NCI-H2029 (cell line): Measurements from ENCODE around the gene SH3GLB1.

ENCODE experiments used
- DNase-seq: peaks from one replicate; lab custom pipeline; 2025; lab: John Stamatoyannopoulos, UW

SH3GLB1 gene

DNA sequence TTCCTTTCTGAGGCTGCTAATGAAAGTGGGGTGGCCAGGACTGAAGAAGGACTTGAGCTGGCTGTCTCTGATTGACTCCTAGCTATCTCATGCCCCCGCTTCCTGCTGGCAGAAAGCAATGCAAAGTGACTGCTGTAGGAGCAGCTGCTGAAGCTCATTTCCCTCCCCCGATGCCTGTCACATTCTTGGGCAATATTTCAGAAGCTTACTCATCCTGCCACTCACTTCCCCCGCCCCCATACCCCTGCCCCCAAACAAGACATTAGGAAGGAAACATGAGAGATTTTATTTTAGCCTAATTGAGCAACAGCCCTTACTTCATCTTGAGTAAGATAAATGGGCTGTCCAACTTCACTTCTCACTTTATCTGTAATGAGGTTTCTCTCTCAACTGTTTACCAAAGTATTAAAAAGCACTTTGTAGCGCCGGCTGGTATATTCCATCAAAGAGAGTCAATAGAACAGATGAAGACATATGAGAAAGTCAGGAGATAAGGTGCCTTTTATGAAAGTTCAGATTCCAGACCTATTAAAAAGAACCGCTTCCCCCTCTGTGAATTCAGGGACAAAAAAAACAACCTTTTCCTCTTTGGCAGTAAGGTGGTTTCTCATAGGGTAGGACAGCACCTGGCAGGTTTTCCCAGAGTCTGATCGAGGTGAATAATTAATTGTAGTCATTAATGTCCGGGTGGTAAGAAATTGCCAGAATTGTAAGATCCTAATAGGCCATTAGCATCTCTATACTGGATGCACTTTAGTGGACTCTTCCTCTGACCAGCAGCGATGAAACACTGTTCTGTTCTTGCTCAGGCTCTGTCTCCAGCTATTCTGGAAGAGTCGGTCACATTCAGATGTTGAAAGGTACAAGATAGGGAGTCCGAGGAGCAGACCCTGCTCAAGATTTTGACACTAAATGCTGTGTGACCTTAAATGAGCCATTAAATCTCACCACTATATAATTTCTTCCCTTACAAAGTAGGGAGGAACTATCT, 70.2 kb downstream of the SH3GLB1 start:
- DNase-seq, result peak; percentile 75

GRCh38 chr1:86775395-86775794, 71.0 kb downstream of the SH3GLB1 start:
- no peak for DNase-seq

GRCh38 chr1:86776108-86776507, 71.7 kb downstream of the SH3GLB1 start:
- no peak for DNase-seq

- no peak for DNase-seq
Measured at GRCh38 chr1:86778569-86779239, 74.3 kb downstream of the SH3GLB1 start.

DNA sequence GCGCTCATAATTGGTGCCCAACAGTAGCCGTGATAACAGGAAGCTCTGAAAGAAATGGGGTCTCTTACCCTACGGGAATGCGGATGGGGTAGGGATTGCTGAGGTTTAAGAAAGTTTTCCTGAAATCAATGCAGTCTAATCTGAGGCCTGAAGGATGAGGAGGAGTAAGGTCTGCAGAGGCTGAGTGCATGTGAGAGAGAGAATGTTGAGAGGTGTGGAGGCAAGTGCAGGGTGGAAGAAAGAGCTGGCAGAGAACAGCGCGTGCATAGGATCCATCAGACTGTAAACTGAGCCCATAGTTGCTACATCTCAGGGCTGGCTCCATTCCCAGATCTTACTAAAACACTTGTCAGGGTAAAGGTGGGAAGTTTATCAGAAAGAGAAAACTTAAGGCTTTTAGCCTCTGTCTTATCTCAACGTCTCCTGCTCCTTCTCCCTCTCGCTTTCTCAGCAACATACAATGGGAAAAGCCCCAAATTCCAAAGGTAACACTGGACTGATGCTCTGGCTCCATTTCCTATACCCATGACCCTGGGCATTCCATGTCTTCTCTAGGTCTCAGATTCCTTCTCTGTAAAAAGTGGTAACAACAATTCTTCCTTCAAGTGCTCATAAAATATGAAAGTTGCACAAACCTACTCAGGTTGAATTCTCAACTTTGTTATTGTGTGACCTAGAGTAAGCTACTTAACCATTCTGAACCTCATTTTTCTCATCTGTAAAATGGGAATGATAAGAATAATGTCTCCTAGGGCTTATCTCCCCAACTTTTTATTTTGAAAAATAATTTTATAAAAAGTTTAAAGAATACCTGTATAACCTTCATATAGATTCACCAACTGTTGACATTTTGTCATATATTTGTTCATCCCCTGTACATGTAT, 75.2 kb downstream of the SH3GLB1 start:
- DNase-seq, result peak; percentile 24

GRCh38 chr1:86782482-86782881, 78.1 kb downstream of the SH3GLB1 start:
- no peak for DNase-seq

GRCh38 chr1:86787621-86788020, 83.2 kb downstream of the SH3GLB1 start:
- DNase-seq, result no peak

DNA sequence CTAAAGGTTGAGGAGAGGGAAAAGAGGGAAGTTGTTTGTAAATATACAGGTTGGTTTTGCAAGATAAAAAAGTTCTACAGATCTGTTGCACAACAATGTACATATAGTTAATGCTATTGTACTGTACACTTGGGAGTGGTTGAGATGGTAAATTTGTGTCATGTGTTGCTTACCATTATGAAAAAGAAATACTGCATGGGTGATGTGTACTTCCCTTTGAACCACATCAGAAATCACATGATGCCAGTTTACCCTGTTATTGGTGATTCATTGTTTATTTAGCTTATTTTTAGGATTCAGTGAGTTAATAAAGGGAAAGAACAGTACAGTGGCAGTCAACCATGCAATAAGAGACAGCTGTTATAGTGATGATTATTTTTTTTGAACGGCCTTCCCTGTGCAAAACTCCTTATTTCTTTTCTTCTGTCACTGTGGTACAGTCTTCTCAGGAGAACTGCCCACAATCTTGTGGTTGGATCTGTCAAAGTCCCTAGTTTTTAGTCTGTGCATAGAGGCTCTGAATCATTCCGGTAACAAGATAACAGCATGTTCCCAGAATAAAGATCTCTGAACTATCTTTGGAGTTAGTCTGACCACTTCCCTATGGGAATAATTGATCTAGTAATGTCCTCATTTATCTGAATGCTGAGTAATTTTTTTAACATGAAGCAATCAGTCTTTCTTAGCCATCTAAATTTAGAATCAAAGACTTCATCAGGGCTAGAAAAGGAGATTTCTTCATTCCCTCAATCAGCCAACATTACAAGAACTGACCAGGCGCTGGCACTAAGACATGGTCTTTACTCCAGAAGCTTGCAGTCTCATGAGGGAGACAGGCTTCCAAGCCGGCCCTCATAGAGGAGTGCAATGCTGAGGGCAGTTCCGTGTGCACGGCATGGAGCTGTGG, 84.2 kb downstream of the SH3GLB1 start:
- no peak for DNase-seq

GRCh38 chr1:86795316-86795715, 90.9 kb downstream of the SH3GLB1 start:
- DNase-seq, result no peak
